GM19351 (cell line): ENCODE data around the gene HDAC4.

ENCODE experiments used
- ATAC-seq: cut with Tn5 transposase; IDR thresholded peaks from one replicate; pipeline ENCODE4 v1.9.1; 2021; ENCODE audit warnings: mild to moderate bottlenecking, moderate library complexity; ENCODE audit not compliant: unreplicated experiment

HDAC4 gene

DNA sequence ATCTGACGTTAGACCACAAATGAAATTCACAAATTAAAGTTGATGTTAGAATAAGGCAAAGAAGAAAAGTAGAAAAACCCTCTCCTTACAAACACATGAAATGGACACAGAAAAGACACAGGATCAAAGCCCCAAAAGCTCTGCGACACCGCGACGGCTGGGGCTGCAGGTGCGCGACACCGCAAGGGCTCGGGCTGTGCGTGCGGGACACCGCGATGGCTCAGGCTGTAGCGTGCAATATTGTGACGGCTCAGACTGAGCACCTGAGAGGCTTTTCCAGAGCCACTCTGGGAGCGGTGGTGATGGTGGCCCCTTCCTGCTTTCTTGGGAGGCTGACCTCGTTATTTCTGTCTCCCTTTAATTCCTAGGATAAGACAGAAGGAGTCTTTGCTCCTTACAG, 296.0 kb downstream of the HDAC4 start:
- no peak for ATAC-seq

DNA sequence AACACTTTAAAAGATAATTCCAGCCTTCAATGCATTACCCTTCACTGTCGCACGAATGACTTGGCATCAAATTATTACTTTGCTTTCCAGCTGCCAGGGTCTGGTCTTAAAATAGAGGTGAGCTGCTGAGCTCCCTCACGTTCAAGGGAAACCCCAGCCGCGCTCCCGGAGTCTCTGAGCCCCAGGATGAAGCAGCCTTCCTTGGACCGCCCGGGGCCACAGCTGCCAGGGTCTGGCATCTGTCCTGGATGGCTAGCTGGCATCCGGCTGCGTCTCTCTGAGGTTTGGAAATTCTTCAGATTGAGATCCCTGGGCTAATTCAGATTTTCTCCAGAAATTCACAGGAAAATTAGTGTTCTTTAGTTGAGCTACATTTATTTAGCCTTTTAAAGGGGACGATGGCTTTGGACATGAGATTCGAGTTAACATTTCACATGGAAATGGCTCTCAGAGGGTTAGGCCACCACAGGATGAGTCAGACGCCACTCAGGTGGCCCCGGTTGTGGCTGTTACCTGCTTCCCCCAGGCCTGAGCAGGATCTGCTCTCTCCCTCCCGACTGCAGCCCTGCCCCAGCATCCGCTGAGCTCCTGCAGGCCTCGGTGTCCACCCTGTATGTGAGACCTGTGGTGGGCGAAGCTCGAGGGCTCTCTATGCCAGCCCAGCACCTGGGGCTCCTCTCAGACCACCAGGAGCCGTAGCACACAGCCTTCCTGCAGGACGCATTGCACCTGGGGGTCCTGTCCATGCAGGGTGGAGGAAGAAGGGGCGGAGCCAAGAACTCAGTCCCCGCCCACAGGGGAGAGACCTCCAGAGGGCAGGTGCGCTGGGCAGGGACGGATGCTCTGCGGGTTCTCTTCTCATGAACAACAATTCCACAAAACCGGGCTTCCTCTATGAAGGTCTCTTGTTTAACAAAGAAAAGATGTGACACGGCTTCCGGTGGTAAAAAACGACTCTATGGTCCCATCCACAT, 297.4 kb downstream of the HDAC4 start:
- ATAC-seq = no peak

DNA sequence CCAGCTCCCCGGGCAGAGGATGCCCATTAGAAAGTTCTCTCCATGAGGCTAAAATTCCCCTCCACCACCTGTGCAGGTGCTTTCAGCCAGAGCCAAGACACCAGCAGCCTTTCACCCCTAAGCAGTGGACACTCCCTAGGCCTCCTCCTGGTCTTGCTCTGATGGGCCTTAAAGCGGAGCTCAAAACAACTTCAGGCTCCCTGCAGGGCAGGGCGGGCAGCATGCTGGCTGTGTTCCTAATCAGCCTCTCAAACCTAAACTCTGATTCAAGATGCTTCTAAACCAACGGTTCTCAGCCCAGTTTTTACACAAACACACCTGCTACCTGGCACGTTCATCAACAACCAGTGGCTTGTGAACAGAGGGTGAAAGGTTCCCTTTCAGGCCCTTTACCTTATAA, 298.6 kb downstream of the HDAC4 start:
- ATAC-seq = no peak

DNA sequence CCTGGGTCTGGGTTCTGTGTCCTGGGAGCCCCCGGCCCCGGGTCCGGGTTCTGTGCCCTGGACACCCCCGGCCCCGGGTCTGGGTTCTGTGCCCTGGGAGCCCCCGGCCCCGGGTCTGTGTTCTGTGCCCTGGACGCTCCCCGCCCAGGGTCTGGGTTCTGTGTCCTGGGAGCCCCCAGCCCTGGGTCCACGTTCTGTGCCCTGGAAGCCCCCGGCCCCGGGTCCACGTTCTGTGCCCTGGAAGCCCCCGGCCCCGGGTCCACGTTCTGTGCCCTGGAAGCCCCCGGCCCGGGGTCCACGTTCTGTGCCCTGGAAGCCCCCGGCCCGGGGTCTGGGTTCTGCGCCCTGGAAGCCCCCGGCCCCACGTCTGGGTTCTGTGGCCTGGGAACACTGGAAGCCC, 299.0 kb downstream of the HDAC4 start:
- no peak for ATAC-seq

DNA sequence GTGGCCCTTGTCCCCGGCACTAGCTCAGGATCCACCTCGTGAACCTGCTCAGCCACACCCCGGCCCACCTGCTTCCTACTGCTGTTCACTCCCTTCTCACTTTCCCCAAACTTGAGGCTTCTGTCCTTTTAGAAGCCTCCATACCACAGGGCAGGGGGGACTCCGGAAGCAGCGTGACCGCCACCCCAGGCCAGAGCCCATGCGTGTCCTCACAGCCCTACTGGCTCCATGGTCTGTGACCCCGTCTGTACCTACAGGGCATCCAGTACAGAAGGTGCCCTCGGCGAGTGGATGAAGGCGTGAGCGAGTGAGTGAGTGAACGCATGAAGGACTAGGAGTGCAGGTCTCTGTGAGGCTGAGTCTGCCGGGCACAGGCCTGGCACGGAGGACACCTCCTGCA, 299.7 kb downstream of the HDAC4 start:
- ATAC-seq = no peak

DNA sequence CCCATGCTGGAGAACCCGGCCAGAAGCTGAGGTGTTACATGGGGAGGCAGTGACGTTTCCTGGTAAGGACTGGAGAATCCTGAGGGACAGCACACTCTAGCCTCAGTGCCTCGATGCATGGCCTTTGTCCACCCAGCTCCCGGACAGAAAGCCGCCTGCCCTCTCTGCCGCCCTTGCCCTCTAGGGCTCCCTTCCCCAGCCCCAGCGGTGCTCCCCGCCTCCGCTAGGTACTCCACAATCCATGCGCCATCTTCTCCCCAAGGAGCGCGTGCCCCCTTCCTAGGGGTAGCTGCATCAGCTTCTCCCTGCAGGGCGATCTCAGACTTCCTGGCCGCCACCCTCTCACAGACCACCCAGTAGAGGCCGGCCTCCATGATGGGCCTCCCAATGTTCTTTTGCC, 301.3 kb downstream of the HDAC4 start:
- no peak for ATAC-seq

DNA sequence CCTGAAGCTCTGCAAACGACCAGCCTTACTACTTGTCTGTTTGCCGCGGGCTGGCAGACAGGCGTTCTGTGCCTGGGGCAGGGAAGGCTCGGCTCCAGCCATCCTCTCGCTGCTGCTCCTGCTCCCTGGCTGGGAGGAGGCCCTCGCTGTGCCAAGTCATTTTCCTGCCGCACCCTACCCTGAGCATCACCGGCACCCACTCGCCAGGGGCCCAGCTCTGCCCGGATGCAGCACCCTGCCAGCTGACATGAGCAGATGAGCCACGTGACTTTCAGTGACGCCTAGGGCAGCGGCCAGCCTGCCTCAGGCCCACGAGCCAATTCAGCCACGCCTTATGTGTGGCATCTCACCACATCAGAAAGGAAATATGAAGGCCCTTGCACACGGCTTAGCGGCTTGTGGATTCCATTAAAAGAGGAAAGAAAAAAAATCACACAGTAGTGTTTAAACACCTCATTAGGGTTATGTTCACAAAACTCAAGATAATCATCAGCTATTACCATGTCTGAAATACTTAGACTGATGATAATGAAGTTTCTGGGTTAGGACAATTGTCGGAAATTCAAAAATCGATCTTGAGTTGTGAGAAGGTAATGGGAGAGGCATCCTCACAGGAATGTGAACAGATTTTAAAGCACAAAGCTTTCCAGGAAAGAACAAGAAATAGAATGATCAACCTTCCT, 302.4 kb downstream of the HDAC4 start:
- no peak for ATAC-seq

DNA sequence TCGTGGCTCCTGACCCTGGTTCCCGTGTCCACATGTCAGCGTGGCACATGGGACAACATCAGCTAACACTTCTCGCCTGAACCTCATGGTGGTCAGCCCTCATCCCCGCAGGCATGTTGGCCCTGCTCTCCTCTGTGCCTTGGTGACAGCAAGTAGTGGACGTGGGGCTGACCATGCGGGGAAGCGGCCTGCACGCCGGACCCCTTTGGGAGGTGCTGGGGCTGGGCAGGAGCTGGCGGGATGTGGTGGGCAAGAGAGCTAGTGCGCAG, 303.5 kb downstream of the HDAC4 start:
- no peak for ATAC-seq

DNA sequence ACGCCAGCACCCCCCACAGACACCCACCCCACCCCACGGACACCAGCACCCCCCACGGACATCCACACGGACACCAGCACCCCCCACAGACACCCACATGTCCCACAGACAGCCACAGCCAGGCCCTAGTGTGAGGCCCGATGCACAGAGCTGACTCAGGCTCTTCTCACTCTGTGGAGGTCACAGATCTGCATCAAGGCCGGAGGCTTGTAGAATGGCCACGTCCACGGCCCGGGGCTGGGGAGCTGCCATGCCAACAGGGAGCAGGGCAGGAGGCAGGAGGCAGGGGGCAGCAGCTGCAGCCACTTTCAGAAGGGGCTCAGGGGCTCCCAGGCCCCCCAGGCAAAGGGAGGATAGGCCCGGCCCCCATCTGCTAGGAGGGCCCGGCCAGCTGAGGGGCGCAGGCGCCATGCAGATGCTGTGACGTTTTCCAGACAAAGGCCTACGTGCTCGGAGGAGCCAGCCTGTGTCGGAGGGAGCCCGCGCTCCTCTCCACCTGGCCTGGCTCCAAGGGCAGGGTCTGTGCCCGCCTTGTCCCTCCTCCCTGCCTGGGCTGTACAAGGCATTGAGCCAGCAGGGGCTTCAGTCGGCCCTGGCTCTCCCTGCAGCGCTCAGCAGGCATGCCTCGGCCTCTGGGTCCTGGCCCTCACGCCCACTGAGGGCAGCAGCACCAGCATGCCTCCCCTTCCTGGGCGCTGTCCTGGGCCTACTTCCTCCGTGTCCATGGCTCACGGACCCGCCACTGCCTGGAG, 304.0 kb downstream of the HDAC4 start:
- ATAC-seq = no peak

DNA sequence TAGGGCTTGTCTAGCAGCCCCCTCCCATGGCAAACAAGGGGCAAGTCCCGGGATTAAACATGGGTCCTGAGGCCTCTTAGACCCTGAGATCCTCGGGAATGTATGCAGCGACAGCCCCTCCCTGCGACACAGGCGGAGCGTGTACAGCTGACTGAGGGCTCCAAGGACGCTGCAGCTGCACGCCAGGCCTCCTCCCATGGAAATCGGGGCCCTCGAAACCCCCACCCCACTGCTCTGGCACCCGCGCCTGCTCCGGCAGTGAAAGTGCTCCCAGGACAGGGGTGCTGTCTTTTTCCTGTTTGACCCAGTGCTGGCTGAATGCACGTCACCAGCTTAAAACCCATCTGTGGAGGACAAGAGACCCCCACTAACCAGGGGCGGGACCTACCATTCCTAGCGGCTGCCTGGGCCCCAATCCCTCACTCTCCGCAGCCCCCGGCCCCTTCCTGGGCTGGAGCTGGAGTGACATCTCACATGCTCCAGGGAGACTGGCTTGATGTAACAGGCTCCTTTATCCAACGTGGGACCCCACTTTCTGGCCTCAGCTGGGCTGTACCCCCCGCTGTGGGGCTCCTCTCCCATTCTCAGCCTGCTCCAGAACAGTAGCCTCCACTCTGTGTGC, 305.2 kb downstream of the HDAC4 start:
- ATAC-seq = no peak

DNA sequence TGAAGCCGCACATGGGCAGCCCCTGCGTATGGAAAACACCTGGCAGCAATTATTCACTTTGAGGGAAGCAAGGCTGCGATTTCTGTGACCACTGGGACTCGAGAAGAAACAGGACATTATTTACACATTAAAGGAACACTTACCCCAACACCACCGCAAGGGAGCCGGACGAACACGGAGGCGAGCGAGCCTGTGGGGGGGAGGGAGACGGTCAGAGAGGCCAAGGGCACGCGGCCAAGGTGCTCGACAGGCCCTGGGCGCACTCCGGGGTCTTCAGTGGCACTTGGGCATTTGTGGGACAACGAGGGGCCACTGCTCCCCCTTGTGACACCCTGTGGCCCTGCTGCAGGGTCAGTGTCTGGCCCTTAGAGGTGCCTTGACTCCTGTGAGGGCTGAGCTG, 306.0 kb downstream of the HDAC4 start:
- no peak for ATAC-seq

DNA sequence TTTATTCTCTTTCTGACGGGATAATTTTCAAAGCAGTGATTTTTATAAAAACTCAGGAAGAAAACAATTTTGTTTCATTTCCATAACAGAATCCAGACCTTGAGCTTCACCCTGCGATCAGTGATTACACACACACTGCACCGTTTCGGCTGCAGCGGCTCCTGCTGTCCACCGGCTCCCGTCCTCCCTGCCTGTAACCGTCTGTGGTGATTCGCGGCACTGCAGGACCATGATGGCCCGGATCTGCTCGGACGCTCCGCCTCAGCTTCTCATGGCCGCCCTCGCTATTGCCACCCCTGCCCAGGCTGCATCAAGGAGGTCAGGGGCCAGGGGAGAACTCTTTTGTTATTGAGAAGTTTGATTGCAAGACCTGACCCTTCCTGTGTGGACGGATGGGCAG, 306.9 kb downstream of the HDAC4 start:
- no peak for ATAC-seq

DNA sequence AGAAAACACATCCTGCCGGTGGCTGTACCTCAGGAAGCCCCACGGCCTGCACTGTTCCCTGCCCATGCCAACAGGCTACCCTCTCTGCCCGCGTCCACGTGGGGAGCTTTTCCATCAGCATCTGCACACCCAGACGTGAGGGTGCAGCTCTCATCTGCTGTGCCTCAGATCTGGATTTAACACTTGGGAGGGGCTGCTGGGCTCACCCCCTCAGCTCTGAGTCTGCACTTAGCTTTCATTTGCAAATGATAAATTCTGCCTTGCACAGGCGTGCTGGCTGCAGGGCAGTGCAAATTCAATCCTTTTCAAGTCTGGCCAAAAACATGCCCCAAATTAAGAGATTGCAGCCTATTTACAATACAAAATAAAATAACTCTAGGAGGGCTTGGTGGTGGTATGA, 307.3 kb downstream of the HDAC4 start:
- ATAC-seq = no peak

DNA sequence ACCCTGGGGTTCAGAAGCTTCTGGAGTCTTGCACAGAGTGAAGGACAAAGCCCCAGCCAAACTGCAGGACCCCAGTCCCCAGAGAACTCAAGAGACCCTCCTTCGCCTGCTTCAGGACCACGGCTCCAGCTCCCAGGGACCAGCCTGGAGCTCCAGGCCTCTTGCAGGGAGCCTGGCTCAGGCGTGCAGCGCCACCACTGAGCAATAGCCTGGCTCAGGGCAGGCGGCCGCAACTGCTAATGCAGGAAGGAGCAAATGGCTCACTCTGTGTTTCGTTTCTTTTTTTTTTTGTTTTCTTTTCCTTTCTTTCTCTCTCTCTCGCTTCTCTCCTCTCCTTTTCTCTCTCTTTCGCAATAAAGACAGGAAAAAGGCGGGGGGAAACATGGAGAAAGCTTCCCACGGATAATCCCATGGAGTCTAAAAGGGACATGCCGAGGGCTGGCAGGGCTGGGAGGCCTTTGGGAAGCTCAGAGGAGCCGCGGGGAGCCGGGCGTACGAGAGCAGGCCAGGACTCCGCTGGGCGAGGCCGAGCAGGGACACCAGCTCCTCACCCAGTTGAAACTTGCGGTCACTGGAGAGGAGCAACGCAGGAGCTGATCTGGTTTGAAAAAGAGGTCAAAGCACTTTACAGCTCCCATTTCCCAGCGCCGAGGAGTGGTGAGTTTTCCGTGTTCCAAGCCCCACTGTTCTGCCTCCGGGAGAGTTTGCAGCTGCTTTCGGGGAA, 308.1 kb downstream of the HDAC4 start:
- ATAC-seq = no peak

DNA sequence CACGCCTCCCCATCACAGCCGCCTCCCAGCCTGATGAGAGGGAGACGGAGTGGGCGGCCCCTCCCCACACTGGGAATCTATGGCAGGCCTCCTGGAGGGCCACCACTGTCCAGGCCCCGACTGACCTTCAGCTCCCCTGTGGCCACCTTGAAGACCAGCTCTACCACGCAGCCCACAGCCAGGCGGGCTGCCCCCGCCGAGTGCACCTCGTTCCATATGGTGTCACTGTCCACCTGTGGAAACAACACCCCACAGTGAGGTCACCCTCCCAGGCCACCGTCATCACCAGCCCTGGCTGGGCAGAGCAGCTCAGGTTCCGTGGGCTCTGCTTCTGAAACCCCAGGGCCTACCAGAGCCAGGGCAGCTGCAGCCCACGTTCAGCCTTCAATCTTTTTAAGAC, 310.9 kb downstream of the HDAC4 start:
- ATAC-seq = no peak

DNA sequence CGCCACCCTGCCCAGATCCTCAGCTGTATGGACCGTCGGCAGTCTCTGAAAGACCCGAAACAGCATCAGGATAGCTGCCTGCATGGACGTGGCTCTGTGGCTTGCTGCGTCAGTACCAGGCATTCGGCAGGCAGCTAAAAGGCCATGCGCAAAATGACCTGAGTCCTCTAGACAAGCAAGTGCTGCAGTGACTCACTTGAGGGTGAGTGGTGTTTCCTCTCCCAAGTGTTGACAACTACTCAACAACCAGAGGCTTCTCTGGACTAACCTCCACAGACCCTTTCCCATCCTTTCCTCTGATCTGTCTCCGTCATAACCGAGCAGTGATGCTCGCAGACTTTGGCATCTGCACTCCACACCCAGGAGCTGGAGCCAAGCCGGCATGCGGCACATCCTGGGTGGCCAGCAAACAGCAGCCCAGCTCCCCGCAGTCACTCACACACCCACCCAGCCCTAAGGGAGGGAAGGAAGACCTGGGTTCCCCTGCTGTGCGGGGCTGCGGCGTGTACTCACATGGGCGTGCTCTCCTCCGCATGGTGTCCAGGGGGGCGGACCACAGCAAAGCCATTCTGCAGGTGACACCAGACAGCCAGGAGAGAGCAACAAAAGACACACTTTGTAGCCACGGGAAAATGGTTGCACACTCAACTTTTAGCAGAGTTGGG, 313.6 kb downstream of the HDAC4 start:
- no peak for ATAC-seq

DNA sequence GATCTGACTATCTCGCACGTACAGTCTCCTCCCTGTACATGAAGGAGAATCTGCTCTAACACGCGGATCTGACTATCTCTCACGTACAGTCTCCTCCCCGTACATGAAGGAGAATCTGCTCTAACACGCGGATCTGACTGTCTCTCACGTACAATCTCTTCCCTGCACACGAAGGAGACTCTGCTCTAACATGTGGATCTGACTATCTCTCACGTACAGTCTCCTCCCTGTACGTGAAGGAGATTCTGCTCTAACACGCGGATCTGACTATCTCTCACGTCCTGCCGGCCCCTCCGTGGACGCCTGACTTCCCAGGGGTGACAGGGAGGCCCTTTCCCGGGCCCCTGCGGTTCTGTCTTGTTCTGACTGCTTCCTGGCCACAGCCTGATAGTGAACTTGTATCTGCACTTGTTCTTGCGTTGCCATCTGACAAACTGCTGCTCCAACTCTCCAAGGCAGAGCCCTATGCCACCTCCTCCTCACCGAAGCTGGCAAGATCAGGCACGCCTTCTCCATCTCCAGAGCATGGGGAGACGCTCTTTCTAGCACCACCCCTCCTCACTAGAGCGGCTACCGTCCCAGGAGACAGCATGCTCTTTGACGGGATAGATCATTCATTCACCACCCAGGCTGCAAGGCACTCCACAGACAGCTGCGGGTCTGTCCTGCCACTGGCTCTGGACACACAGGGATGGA, 314.3 kb downstream of the HDAC4 start:
- no peak for ATAC-seq

DNA sequence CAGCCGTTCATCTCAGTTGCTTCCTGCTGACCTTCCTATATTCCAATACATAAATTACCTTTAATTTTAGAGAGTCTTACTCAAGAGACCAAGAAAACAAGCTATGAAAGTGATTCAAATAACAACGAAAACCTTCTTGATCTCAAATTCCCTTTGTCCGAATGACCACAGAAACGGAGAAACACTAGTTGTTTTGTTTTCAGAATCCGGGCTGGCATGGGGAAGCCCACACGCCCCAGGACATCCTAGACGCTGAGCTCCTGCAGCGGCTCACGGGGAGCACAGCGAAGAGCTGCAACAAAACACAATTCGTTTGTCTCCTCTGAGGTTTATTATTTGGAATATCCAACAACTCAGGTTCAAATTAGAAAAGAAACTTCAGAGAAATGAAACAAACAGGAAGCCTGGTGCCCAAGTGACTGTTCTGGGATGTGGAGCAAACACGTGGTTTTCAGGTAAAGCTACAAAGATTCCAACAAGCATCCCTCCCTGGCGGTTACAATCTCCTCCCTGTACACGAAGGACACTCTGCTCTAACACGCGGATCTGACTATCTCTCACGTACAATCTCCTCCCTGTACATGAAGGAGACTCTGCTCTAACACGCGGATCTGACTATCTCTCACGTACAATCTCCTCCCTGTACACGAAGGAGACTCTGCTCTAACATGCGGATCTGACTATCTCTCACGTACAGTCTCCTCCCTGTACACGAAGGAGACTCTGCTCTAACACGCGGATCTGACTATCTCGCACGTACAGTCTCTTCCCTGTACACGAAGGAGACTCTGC, 315.4 kb downstream of the HDAC4 start:
- ATAC-seq = no peak

DNA sequence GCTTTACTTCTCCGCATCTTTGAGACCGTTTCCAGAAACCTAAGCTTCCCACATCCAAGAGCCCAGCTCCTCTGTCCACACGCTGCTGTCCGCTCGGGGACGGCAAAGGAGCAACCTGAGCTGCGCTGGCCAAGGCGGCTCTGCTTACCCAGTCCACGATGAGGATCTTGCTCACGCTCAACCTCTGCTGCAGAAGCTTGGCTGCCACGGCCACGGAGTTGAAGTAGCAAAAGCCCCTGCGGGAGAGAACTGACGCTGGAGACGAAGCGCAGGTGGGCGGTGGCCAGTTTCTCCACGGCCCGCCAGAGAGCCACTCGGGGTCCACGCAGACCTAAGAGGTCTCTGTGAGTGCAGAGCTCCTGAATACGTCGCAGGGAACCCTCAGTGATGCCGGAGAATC, 316.8 kb downstream of the HDAC4 start:
- ATAC-seq = no peak
